HG02588 (cell line): ENCODE data around the gene NHLRC1.
"Not testable (repeated sequence)": the region's sequence is repeated elsewhere in the genome, so short reads cannot be mapped to it uniquely, and the experiment has no call there.

Source experiments
- ATAC-seq: cut with Tn5 transposase; IDR thresholded peaks from one replicate; pipeline ENCODE4 v1.9.1; 2021; ENCODE audit warnings: mild to moderate bottlenecking, moderate library complexity; ENCODE audit not compliant: unreplicated experiment

NHLRC1 gene

DNA sequence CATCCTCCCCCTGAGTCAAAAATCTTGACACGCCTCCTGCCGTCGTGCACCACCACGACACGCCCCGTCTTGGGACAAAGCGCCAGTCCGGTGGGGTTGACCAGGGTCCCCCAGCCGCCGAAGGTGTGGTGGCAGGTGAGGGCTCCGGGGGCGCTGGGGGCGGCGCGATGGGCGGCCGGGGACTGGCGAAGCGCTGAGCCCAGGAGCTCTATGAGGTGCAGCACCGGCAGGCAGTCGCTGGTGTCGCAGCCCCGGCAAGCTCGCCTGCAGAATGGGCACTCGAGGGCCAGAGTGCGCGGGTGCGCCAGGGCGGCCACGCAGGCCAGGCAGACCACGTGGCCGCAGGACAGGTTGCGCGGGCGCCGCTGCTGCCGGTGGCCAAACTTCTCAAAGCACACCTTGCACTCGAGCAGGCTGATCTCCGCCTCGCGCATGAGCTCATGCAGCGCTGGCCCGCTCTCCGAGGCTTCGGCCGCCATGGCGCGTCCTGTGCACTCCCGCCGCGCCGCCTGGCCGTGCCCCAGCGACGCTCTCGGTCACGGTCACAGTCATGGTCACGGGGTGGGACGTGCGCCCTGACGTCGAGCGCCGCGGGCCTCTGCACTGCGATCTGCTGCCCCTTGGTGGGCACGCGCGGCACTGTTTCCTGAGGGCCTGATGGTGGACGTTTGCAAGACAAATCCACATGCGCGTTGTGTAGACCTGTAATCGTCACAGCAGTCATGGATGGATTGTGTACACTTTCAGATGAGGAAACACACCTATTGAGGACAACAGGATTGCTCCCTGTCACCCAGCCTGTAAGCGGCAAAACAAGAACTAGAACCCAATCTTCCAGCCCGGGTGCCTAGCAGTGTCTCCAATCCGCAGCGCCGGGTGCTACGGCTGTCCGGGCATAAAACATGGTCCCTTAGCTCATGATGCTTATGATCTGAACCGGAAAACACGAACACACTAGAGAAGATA lies at the start of gene NHLRC1:
TSS of gene NHLRC1 (minus strand) at position 550 of the 966 bp plus-strand sequence. CDS start at position 479, 71 bp downstream.
- ATAC-seq = peak; percentile 100

DNA sequence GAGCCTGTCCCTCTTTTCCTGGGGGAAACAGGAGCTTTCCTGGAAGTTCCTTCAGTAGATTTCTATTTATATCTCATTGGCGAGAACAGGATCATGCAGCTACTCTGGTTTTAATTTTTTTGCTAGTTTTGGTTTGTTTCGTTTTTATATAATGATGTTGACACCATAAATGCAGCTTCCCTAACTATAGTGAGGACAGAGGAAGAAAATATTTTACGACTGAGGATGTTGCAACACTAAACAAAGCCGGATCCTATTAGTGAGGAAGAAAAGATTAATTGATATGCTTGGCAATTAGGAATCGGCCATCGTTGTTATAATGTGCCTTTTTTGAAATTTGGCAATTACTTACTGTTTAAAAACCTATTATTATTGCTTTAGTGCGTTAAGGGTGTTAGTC lies 49.4 kb upstream of the NHLRC1 start:
- no peak for ATAC-seq

DNA sequence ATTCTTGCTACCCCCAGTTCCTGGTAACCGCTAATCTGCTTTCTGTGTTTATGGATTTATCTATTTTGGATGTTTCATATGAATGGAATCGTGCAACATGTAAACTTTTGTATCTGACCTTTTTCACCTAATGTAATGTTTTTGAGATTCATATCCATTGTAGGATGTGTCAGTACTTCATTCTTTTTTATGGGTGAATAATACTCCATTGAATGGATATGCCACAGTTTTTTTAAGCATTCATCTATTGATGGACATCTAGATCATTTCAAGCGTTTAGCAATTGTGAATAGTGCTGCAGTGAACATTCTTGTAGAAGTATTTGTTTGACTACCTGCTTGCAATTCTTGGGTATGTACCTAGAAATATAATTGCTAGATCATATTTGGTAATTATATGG lies 45.8 kb upstream of the NHLRC1 start:
- no peak for ATAC-seq

DNA sequence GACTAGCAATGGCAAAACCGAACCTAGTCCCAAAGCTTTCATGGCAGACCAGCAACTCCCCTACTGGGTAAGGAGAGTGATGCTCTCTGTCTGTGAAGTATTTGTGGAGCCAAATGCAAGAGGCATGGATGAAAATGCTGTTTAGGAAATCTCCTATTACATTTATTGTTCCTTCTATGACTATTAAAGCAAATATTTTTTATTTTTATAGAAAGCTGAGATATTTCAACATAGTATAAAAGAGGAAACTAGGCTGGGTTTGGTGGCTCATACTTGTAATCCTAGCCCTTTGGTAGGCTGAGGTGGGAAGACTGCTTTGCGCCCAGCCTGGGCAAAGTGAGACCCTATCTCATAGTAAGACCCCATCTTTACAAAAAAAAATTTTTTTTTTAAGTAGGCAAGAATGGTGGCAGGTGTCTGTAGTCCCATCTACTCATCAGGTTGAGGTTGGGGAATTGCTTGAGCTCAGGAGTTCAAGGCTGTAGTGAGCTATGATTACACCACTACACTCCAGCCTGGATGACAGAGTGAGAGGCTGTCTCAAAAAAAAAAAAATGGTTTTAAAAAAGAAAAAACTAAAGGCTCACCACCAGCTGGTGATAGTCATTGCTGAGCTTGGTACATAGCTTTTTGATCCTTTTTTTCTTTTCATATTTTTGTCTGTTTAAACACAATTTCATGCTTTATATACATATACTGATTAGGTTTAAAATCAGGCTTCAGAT lies 44.0 kb upstream of the NHLRC1 start:
- ATAC-seq = no peak

DNA sequence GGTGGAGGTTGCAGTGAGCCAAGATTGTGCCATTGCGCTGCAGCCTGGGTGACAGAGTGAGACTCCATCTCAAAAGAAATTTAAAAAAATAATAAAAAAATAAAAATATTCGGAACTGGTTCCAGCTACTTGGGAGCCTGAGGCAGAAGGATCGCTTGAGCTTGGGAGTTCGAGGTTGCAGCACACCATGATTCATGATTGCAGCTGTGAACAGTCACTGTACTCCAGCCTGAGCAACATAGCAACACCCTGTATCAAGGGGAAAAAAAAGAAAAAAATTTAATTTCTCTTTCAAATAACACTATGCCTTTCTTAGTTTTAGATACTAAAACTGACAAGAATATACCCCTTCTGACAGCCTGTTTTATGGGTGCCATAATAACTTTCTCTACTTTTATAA lies 43.3 kb upstream of the NHLRC1 start:
- no peak for ATAC-seq

DNA sequence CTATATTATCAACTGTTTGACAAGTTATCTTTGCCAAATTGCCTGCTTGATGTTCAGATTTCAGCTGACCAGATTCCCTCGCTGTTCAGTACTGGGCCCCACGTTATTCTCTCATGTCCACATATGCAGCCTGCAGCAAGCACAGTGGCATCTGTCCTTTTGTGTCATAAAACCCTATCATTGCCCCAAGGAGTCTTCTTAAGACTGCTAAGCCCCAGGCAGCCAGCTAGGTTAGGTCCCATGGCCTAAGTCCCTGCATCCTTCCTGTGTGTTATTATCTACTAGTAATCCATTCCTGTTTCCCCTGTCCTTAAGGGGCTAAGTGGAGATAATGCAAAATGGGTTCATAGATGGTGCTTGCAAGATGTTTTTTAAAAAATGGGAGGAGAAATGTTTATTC lies 39.9 kb upstream of the NHLRC1 start:
- ATAC-seq = no peak

DNA sequence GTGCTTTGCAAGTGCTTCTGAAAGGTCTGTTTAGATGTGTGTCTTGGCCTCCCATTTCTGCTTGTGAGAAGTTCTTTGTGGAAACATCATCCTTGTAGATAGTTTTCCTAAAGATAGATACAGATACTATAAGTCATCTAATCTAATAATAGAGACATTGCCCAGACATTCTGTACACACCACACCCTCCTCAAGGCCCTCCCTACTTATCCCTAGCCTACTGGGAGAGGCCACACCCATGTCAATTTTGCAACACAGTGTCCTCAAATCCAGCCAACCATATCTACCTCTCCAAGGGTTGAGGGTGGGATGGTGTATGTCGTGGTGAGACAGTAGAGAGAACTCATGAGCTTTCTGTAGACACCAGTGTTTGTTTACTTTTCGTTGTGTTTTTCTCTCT lies 39.0 kb upstream of the NHLRC1 start:
- ATAC-seq = no peak

DNA sequence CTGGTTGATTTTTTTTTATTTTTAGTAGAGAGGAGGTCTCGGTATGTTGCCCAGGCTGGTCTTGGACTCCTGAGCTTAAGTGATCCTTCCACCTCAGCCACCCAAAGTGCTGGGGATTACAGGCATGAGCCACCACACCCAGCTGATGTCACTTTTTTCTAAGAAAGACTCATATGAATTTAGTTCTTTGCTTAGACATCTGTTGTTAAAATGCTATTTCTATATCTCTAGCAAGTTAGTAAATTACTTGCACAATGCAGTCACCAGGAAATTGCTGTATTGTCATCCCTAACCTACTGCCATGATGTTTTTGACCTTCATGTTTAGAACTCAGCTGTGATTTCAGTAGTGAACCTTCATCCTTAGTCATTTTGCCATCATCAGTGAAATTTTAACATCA lies 38.4 kb upstream of the NHLRC1 start:
- ATAC-seq = no peak

DNA sequence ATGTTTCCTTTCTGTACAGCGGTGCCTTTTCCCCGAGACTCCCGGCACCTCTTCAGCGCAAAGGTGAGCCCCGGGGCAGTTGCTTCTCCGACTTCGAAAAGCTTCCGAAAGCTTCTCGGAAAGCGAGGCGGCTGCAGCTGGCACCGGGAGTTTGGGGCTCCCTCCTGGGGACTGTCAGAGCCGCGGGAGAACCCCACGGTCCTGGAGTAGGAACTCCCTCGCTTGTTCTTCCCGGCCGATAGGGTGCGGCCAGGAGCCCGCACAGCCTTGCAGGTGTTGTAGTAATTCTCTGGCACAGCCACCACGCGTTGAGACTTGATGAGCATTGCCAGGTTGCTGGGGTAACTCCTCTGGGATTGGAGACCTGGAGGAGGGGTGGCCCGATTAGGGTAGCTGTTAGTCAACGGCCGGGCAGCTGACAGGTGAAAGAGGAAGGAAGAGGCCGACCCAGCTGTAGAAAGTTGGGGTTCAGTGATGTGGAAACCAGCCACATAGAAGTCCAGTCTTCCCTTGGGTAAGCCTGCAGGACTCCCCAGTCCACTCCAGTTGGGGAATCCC lies 33.5 kb upstream of the NHLRC1 start:
- ATAC-seq = peak; percentile 30

DNA sequence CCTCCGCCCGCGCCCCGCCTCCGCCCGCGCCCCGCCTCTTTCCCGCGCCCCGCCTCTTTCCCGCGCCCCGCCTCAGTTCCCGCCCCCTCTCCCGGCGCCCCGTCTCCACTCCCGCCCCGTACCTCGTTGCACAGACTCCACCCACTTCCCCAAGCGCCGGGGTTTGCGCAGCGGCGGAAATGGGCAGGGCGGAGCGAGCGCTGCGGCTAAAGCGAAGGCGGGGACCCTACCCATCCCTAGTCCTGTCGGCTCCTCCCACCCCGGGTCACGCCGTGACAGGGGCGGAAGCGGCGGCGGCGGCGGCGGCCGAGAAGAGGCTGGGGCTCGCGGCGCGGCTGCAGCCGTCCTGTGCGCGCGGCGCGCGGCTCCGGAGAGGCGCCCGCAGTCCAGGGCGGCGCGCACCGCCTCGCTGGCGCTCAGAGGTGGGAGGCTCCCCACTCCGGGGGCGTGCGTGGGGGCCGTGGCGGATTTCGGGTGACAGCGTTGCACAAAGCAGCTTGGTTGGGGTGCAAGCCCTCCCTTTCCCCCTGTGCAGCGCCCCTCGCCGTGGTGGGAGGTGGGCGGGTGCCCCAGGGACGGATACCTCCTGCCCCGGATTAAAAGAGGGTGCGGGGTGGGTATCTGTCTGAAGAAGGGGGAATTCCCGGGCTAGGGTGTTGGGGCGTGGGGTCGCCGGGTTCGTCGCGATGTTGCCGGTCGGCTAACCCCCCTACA lies 32.8 kb upstream of the NHLRC1 start, which contains the start of gene KDM1B:
TSS of gene KDM1B (plus strand) at position 273 of the 714 bp plus-strand sequence. CDS start 4,474 bp downstream, outside the sequence.
- peak; percentile 89 for ATAC-seq

DNA sequence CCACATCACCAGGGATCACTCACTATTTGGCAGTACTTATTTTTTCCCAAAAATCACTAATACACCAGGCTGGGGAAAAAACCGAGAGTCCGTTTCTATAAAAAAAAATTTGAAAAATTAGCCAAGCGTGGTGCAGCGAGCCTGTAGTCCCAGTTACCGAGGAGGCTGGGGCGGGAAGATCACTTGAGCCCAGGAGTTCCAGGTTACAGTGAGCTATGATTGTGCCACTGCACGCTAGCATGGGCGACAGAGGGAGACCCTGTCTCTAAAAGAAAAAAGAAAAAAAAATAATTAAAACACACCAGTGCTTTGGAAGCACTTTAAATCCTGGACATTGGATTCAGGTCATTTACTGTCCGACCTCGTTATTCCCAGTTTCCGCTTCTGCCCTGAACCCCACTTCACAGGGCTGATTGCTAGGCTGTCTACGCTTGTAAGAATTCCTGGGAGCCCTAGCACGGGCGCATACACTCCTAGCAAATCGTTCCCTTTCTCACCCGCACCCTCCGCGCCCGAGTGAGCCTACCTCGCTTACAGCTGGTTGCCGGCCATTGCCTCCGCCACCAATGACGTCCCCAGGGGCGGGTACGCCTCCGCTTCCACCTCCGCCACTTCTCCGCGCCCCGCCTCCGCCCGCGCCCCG lies 32.2 kb upstream of the NHLRC1 start, which contains the start of gene TPMT:
TSS of gene TPMT (minus strand) at position 571 of the 643 bp plus-strand sequence. CDS start 5,950 bp downstream, outside the sequence.
- ATAC-seq = peak; percentile 48

DNA sequence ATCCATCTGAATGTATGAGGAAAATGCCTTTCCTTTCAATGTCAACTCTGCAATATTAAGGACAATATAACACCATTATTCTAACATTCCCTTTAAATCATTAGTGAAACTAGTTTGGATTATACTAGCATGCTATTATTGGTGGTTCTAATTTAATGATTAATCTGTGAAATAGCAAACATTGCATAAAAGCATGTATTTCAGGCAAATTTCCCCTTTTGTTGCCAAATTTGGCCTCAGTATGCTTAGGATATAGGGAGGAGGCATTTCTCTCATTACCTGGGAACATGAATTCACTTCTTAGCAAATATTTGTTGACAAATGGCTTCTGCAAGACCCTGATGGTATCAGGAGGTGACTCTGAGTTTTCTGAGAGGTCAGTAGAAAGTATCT lies 30.8 kb upstream of the NHLRC1 start:
- no peak for ATAC-seq

DNA sequence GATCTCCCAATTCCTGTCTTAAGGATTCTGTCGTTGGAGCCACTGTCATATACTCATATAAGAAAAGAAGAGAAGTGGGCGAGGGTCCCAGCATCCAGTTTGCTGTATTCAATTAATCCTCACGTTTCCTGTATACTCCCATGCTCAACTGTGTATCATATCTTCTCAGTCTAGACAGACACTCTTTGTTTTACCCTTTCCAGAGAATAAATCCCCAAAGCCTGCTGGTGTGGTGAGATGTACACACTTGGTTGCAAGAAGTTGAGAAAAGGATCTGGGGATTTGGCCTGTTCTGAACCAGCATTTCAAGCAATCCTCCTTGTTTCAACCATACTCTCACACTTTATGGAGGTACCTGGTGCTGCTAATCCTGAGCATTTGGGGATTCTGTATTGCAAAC lies 29.3 kb upstream of the NHLRC1 start:
- no peak for ATAC-seq

DNA sequence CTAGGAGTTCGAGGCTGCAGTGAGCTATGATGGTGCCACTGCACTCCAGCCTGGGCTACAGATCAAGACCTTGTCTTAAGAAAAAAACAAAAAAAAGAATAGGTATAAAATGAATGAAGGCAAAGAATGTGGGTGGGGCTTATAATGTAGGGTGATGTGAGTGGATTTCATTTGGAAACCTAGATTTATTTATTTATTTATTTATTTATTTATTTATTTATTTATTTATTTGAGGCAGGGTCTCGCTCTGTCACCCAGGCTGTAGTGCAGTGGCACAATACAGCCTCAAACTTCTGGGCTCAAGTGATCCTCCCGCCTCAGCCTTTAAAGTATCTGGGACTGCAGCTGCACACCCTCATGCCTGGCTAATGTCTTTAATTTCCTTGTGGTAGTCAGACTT lies 28.9 kb upstream of the NHLRC1 start:
- ATAC-seq = not testable (repeated sequence)

DNA sequence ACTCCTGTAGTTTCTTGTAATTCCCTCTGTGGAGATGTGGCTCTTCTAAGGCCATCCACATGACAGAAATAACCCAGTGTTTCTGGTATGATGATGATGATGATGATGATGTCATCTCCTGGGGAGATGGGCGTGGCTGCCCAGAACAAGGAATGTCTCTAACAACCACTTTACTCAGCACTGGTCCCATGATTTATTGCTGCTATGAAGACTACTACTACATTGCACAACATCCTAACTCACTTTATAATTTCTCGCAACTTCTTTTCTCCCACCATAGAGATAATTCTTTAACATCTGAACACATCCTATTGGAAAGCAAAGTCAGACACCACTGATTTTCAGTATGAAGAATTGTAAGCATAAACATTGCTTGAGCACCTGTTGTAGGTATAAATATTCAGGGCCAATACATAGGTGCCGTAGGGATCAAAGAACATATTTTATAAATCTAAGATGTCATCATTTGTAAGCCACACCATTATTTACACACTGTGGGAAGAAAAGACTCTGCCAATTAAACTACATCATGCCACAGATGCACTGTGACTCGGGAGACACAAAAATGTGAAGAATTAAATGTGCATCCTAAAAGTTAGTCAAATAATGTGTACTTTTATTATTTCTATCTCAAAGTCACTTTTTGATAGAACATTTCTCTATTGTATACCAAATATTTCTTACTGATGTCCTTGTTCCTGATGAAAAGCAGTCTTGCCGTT lies 26.0 kb upstream of the NHLRC1 start:
- no peak for ATAC-seq

DNA sequence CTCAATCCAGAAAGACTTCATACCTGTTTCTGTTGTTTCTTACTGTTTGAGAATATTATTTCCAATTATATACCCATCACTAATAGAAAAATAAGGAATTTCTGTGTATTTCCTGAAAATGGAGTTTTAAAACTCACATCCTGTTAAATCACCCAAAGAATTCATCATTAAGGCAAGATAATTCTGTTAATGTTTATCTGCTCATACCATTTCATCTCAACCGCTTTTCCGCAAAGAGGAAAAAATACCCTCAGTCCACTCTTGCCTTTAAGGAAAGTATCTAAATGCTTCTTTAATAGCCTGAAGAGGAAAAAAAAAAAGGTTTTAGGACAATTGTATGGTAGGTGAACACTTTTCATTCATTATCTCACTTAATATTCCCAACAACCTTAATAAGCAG lies 25.1 kb upstream of the NHLRC1 start:
- ATAC-seq = no peak

DNA sequence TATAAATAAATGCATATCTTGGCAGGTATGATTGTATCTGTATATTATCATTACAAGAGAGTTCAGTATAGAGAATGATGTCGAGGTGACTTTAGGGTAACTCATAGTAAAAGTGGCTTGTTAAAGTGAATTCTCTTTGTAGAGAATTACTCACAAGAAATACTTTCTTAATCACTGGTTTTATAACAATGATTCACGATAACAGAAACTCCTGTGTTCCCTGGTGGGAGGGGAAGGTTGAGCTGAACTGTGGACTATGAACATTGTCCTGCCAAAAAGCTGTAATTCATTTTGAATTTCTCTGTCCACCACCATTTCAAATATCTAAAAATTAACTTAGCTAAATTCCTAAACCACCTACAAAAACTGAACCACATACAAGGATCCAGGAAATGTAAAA lies 24.7 kb upstream of the NHLRC1 start:
- ATAC-seq = no peak

DNA sequence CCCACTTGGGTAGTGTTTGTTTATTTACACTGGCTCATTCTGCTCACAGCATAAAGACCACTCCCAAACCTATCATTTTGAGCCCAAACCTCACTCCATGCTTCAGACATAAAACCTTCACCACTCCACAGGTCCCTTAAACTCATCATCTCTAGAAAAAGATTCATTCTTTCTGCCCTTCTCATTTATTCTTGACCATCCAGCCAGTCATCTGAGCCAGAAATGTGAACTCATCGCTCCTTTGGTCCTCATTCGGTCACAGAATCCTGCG lies 20.0 kb upstream of the NHLRC1 start:
- no peak for ATAC-seq

DNA sequence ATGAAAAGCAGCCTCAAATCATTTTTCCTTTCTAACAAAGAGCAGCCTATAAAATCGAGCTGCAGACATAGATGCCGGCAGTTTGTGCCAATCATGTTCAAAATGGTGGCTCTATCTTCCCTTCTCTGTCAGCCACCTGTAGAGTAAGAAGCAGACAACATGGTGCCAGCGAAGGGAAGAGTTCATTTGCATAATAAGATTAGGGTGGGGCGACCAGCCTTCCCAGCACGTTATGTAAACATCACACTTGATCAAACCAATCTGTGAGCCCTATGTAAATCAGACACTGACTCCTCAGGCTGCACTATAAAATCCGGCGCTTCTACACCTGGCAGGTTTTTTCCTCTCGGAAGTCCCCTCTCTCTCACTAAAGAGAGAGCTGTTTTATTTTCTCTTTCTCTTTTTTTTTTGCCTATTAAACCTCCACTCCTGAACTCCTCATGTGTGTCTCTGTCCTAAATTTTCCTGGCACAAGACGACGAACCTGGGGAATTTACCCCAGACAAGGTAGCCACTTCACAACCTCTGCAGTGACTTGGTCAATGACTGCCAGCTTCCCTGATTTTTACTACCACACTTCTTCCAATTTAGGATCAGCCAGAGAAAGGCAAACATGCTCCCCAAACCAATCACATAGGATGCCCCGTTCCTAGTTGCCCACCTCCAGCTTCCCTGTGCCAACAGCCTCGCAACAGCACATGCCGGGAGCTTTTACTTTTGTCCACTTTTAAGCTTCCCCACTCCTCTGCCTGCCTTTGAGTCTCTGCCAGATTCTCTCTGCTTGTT lies 19.5 kb upstream of the NHLRC1 start:
- ATAC-seq = no peak
